ENCODE data around the gene GABBR2. TPM values are rescaled to one million over a fixed set of nuclear protein-coding genes. Genes with fewer than 3 reads are reported as not detected.
A peak's percentile ranks its signal among the peaks of the same experiment; 100 is the strongest.
"Not testable (repeated sequence)": the region's sequence is repeated elsewhere in the genome, so short reads cannot be mapped to it uniquely, and the experiment has no call there.

The GABBR2 gene
- polyA plus RNA-seq, 3 donors = 1.3 to 4.7 (median 4.3) TPM

DNA sequence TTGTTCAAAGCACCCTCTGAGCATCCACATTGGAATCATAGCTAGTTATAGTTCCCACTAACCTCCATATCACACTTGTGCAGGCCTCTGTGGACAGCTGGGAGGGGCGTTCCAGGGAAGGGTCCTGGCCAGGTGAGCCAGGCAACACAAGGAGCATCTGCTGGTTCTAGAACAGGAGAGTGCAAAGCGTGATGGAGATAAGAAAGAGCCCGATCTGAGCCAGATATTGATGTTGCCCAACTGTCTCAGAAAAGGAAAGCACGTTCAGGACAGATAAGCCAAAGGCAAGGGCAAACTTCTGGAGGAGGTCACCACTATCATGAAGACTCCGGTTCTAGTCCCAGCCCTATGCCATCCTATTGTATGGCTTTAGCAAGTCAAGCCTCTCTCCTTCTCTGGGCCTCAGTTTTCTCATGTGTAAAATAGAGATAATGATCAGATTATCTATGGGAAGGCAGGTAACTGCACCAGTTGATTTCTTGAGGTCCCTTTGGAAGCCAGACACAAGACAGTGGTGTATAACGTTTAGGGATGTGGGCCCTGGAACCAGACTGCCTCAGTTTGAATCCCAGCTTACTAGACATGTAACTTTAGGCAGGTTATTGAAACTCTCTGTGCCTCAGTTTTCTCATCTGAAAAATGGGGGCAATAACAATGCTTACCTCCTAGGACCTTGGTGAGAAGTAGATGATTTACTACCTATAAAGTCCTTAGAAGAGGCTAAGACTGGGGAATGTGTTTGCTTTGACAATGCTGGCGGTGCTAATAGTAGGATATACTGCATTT, 19.8 kb downstream of the GABBR2 start:
- DNase-seq = no peak

DNA sequence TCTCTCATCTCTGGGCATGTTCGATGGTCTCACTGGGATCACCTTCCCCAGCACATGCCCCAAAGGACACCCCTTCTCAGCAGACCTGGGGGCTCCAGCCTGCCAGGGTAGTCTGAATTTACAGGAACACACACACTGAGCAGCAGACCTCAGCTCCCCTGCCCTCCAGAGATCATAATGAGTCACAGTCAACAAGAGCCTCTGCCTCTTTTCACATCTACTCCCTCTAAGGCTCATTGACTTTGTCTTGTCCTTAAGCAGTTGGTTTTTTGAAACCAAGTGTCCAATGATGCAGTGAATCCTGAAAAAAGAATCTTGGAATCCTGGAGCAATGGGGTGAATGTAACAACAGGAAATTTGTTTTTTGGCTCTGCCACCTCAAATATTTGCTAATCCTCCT, 20.8 kb downstream of the GABBR2 start:
- no peak for DNase-seq

DNA sequence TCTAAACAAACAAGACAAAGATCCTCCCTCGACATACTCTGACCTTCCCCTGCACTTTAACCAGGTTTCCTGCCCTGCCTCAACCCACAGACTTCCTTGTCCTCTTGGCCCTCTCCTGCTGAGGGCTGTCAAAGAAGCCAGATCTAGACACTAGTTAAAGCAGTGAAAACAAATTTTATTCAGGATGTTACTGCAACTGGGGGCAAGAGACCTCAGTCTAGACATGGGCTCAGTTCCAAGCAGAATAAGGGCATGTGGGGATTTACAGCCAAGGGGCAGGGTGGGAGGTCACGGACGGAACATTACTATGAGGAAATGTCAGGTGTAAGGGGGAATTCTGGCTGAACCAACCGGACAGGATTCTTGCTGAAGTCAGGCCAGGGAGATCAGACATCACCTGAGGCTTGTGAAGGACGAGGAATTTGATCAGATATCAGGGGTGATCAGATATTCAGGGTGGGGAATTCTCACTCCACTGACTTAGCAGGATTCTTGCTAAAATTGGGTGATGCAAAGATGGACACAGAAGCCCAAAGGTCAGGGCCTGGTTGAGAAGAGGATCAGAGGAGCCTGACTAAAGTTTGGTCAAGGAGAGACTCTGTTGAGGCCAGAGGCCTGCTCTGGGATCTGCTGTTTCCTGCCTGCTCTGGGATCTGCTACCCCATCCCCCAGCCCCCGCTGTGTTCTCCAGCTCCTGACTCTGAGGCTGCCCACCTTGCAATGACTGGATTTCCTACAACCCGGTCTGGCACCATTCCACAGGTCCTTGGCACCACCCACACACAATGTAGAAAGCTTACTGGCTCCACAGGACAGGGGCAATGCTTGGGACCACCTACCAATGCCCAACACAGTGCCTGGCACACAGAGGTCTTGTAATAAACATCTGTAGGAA, 21.5 kb downstream of the GABBR2 start:
- no peak for DNase-seq

DNA sequence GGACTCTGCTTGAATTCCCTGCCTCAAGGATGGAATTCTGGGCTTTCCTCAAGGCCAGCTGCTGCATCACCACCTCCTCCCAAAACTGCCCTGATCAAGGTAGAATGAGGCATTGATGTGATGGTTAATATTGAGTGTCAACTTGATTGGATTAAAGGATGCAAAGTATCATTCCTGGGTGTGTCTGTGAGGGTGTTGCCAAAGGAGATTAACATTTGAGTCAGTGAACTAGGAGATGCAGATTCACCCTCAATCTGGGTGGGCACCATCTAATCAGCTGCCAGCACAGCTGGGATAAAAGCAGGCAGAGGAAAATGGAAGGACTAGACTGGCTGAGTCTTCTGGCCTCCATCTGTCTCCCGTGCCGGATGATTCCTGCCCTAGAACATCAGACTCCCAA, 23.9 kb downstream of the GABBR2 start:
- DNase-seq = not testable (repeated sequence)

DNA sequence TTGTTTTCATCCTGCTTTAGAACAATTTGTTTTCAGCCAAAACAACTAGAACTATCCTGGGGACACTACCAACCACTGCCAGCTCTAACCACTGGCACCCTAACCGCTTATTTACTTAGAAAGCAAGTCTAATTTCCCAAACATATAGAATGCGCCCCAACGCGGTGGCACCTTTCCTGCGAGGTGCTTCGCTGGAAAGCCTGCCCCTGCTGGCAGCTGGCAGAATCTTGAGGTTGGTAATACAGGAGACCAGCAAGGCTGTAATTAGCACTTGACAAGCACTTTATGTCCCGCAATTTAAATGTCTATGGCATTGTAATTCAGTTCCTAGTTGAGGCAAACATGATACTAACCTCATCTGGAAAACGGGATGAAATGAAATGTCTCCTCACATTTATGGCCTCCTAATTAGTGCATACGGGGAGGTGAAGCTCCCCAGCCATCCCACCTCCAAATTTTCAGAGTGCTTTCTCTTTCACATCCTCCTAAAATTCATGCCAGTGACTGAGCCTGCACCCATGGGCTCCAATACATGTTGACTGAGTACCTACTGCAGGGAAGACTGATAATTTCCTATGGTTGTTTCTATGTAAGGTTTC, 30.4 kb downstream of the GABBR2 start:
- DNase-seq = no peak

DNA sequence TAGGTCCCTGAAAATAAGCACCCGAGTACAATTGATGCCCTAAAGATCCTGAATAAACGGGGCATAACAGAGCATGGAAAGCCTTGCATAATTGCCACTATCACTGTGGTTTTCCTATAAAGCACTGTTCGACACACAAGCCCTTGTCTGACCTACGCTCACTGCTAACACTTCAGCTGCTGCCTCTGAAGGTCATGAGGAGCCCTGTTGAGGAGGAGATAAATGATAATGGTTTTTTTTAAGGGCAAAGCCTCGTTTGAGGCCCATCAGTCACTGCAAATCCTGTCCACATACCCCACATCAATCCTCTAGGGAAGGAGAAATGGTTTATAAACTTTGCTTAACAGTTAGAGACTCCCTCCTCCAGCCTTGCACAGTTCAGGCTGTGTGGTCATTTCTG, 35.1 kb downstream of the GABBR2 start:
- no peak for DNase-seq

DNA sequence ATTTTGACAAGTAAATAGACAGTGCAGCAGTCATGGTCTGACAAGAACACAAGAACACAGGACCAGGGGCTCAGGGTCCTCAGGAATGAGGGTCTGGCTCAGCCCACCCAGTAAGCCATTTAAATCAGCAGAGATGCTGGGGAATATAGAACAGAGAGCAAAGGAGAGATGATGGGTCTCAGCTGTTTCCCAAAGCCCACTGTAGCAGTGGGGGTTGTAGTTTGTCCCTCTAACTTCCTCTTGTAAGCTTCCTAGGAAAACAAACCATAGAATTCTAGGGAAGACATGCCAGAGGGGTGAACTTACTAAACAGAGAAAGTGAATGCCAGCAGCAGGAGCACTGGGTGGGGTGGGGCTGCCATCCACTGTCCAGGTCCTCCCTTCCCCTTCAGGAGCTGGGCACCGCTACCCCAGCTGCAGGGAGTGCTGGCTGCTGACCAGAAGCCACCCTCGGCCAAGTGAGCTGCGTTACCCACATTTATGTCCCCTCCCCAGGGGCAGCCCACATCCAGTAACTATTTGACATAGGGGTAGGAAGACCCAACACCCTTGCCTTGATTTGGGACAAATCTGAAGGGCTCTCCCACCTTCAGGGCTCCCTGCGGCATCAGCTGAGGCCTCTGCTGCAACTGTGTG, 41.6 kb downstream of the GABBR2 start:
- peak; percentile 64 for DNase-seq

DNA sequence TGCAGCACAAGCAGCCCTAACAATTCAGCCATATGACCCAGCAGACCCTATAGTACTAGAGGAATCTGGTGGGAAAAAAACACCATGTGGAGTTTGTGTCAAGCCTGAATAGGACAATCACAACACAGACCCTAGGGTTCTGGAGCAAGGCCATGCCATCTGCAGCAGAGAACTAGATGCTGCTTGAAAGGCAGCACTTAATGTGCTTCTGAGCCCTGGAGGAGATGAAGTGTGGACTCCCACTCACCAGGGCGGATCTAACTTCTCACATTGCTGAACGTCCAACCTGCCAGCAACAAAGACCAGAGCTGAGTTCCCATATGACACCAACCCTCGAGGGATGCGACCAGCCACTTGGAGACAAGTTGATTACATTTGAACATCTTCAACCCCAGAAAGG, 43.2 kb downstream of the GABBR2 start:
- no peak for DNase-seq

DNA sequence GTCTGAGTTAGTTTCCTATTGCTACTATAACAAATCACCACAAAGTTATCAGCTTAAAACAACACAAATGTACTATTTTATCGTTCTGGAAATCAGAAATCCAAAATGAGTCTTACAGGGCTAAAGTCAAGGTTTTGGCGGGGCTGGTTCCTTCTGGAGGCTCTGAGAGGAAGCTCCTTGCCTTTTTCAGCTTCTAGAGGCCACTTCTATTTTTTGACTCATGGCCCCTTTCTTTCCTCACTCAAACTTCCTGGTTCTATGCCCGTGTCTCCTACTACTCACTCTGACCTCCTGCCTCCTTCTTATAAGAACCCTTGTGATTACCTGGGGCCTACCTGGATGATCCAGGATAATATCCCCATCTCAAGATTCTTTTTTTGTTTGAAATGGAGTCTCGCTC, 48.2 kb downstream of the GABBR2 start:
- no peak for DNase-seq

DNA sequence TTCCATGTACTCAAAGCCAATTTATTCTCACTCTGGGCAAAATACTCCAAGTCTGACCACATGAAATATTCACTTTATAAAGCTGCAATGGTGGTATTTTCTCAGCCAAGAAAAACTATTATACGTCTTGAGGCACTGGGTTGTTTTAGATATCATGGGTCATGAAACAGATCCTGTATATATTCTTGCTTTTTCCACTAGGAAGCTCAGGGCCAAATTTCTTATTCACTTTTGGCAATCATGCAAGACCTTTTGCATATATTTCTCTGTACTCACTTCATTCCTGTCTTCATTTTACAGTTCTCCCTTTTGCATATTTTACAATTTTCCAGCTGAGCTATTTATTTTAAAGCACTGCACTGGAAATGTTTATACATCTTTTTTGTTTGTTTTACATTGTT, 49.8 kb downstream of the GABBR2 start:
- DNase-seq = peak; percentile 72

DNA sequence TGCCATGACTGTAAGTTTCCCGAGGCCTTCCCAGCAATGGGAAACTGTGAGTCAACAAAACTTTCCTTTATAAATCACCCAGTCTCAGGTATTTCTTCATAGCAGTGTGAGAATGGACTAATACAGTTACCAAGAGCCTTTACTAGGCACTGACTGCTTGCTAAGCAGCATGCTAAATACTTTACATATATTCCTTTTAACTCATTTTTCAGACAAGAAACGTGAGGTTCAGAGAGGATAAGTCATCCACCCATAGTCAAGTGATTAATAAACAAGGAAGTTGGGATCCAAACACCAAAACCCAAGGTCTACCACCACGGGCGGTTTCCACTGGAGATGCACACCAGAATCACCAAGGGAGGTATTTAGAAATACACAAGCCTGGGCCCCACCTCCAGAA, 50.8 kb downstream of the GABBR2 start:
- no peak for DNase-seq

DNA sequence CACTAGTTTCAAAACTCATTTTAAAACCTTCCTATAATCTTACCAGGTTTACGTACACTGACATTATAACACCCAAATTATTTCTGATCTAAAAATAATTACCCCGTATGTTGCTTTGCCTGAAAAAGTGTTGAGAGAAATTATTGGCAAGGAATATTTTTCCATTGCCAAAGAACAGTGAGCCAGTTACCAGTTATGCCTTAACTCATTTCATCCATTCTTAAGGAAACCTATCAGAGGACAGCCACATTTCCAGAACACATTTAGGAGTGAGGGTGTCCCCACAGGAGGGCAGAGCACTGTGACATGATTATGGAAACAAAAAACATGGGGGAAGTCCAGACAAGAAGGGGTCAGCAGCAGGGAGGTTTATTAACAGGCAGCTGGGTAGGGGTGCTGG, 52.2 kb downstream of the GABBR2 start:
- DNase-seq = no peak

DNA sequence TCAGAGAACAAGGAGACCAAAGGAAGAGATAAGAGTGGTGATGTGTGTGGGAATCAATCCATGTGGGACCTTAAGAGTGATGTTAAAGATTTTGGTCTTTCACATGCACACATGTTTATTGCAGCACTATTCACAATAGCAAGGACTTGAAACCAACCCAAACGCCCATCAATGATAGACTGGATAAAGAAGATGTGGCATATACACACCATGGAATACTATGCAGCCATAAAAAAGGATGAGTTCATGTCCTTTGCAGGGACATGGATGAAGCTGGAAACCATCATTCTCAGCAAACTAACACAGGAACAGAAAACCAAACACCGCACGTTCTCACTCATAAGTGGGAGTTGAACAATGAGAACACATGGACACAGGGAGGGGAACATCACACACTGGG, 53.3 kb downstream of the GABBR2 start:
- DNase-seq = not testable (repeated sequence)

DNA sequence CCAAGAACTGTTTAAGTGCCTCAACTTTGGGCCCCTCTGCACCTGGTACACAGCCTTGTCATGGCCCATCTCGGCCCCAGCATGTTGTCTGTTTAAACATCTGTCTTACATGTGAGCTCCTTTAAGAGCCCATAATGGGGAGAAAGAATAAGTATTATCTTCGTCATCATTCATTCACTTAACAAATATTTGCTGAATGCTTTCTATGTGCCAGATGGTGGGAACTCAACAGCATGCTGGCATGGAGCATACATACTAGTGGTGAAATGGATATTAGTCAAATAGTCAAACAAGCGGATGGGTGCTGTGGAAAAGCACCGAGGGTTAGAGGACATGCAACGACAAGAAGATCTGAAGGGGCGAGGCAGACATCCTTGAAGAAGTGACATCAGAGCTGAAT, 54.5 kb downstream of the GABBR2 start:
- no peak for DNase-seq

DNA sequence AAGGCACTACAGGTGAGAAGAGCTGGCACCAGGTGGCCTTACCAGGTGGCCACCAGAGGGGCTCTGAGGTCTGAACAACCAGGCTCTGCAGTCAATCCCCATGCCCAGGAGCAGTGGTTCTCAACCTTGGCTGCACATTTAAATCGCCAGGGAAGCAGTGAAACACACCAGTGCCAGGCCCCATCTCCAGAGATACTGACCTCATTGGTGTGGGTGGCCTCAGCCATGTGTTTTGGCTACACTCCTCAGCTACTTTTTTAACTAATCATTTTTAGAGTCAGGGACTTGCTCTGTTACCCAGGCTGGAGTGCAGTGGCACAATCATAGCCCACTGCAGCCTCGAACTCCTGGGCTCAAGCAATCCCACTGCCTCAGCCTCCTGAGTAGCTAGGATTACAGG, 56.0 kb downstream of the GABBR2 start:
- no peak for DNase-seq

DNA sequence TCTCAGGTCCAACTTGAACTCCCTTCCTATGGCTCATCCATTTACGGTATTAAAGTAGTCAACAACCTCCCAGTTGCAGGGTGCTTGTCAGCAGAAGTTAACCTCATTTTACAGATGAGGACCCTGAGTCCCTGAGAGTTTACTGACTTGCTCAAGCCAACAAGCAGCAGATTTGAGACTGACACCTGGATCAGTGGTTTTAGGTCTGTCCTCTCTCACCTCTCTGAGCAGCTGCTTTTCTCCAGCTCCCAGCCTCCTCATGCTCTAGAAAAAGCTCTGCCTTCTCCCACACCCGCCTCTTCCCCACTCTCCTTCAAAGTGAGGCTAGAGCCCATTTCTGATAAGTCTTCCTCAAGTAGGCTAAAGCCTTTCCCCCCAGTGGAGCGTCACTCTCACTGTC, 56.4 kb downstream of the GABBR2 start:
- DNase-seq = no peak

DNA sequence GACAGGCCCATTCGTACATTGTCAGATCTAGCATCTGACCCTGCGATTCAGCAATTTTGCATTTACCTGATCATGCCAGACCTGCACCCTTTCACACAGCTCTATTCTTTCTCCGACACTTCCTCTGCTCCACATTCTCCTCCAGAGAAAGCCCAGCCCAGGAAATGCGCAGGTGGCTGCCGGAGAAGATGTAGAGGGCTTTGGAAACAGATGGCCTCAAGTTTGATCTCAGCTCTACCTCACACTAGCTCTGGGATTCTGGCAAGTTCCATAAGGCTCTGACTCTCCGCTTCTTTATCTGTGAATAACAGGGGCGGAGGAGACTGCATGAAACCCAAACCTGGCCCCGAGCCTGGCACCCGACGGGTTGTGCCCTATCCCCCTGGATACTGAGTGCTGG, 61.5 kb downstream of the GABBR2 start:
- no peak for DNase-seq

DNA sequence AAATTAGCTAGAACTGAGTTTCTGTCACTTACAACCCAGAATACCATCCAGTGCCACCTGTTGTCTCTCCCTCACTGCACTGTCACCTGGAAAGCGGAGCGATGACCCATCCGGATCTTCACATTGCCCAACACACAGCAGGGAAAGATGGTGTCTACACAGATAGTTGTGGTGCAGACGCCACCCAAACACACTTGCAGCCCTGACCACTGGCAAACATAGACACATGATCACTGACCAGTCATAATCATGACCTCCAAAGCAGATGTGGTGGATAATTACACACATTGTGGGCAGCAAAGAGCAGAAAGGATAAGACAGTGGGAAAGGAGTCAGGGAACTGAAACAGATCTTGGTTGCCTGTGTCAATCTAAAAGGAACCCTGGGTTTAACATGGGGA, 64.7 kb downstream of the GABBR2 start:
- no peak for DNase-seq

DNA sequence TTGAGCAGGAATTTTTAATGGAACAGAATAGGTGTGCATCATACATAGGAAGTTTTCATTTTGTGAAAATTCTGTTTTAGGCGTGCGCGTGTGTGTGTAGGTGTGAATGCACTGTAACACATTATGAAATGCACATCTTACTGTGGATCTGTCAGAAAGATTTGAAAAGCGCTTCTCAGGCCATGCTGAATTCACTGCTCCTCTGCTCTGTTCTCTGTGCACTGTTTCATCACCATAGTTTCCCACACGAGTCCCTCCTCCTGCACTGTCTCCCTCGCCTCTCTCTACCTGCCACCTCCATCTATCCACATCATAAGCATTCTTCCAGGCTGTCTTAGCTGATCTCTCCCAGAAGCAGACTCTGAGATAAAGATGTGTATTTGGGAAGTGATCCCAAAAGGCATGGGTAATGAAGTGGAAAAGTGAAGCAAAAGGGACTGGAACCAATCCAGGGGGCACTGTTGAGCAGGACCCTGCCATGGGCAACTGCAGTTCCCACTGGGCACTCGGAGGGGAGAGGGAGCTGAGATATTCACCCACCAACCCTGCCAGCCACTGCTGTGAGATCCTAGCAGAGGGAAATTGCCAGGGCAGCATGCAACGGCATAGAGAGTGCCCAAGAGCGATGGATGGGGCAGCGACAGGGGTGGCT, 65.9 kb downstream of the GABBR2 start:
- no peak for DNase-seq

DNA sequence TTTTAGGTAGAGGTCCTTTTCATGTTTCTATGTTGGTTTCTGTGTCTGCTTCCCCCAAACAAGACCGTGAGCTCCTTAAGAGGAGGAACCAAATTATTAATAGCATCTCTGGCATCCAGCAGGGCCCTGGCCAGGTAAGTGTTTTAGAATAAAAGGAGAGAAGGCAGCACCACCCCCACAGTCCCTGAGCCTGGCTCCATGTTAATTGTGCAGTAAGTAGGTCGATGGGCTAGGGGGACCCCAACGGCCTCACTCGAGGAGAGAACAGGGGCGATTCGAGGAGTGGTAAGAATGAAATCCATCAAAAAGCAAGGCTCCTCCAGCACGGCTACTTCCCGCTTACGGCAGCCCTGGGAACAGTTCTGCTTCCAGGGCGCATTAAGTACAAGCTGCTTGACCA, 67.0 kb downstream of the GABBR2 start:
- DNase-seq = no peak

DNA sequence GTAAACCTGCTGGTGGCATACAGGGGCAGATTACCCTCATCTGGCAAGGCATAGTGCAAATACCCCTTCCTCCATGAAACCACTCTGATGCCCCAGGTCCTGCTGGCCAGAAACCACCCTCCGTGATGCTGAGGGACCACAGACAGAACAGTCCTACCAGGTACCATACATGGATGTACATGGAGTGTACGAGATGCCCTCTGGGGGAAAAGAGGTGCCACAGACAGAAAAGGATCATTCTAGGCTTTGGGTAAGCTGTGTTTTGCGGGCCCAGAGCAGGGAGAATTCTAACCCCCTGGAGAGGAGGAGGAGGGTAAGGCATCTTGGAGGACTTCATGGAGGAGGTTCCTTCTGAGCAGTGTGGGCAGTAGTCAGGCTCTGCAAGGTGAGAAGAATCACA, 68.3 kb downstream of the GABBR2 start:
- DNase-seq = no peak

DNA sequence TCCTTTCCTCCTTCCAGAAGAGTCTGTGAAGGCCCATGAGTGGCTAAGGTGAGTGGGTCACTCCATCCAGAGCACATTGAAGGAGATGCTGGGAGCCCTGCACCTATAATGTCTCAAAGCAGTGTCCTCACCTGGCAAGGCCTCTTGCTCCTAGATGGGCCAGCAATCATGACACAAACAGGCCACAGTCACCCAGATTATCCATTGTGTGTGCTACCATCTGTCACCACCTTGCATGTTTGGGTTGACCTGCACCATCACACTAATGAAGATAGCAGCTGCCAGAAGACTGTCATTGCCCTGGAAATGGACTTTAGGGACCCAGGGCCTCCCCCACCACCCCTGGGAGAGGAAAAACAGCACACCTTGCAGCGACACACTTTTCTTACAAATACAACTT, 69.6 kb downstream of the GABBR2 start:
- no peak for DNase-seq
